GM19395 (cell line): ENCODE data around the gene CDH2.

ENCODE experiments used
- ATAC-seq: cut with Tn5 transposase; IDR thresholded peaks from one replicate; pipeline ENCODE4 v1.9.1; 2021; ENCODE audit warnings: mild to moderate bottlenecking, moderate library complexity; ENCODE audit not compliant: unreplicated experiment

CDH2 gene

DNA sequence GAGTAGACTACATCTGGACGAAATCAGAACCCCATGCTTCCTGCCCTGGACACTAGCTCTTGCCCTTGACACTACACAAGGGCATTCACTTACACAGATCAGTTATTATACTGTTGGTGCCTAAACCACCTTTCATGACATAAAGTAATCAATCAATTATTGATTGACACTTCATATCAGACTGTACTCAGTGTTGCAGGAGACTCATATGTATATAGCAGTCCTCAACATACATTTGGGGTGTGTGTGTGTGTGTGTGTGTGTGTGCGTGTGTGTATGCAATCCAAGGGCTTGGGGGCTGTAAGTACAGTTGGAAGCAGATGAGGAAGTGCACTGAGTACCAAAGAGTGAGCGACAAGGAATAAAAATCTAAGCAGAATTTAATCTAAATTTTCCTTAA lies 5.1 kb downstream of the CDH2 start:
- no peak for ATAC-seq

DNA sequence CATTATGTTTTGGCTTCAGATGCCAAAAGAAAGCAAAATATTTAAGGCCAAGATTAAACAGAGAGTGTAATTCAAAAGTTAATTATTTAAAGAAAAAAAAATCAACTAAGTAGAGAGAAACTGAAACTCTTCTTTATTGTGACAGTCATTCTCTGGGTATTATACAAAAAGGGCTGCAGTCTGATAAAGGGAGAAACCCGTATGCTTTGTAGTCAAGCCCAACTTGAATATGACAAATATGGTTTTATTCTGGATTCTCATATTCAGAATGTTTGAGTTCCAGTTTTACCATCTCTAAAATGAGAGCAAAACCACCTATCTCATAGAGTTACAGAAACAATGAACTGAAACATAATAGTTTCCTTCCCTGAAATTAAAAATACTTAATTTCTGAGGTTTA lies 8.2 kb downstream of the CDH2 start:
- ATAC-seq = no peak

DNA sequence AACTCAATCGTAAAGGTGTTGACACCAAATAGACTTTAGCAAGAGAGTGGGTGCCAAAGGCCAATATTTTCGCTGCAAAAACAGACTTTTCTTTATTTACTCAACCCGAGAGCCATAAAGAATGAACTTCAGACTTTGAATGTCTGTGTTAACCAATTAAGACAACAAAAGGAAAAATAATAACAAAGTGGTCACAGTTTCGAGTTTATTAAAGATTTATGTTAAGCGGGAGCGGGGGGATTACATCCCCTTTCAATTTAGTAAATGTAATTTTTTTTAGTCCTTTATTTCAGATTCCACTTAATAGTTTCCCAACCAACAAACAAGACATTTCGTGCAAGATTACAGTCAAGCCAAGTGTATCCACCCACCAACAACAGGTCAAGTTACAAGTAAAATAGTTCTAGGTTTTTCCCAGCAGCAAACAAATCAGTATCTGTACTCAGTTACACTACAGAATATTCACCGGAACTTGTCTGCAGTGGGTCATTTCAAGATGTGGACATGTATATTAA lies 9.0 kb downstream of the CDH2 start:
- no peak for ATAC-seq

DNA sequence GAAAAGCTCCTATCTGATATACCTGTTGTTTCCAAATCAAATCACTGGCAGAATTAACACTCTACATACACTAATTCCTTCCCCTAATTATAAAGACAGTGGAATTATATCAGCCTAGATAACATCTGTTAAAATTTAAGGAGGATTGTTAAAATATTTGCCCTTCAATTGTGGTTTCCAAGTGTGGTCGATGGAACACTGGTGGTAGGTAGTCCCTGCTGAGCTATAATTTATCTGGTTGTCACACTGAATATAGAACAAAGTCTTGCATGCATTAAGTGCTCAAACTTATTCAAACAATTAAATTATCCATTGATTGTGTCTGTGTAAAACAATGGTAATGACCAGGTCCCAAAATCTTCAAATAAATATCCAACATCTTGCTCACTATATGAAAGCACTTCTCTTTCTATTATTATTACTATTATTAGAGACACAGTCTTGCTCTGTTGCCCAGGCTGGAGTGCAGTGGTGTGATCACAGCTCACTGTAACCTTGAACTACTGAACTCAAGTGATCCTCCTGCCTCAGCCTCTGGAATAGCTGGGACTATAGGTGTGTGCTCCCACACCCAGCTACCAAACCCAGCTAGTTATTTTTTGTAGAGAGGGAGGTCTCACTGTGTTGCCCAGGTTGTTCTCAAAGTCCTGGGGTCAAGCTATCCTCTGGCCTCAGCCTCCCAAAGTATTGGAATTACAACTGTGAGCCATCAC lies 12.0 kb downstream of the CDH2 start:
- no peak for ATAC-seq

DNA sequence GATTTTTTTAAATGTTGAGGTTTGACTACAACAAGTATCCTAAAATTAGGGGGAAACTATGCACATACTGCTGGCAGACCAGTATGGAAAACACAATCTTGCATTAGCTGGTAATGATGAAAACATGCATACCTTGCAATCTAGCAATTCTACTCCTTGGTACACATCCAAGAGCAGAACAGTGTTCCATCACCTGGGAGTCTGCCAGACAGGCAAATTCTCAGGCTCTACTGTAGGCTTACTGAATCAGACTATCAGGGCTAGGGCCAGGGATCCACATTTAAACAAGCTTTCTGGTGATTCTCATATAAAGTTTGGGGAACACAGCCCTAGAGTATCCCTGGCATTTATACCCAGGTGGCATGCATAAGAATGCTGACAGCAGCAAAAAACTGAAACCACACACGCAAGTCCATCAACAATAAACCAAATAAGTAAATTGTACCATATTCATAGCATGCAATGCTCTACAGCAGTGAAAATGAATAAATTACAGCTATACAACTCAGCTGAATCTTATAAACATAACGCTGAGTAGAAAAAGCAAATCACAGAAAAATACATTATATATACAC lies 13.6 kb downstream of the CDH2 start:
- no peak for ATAC-seq

DNA sequence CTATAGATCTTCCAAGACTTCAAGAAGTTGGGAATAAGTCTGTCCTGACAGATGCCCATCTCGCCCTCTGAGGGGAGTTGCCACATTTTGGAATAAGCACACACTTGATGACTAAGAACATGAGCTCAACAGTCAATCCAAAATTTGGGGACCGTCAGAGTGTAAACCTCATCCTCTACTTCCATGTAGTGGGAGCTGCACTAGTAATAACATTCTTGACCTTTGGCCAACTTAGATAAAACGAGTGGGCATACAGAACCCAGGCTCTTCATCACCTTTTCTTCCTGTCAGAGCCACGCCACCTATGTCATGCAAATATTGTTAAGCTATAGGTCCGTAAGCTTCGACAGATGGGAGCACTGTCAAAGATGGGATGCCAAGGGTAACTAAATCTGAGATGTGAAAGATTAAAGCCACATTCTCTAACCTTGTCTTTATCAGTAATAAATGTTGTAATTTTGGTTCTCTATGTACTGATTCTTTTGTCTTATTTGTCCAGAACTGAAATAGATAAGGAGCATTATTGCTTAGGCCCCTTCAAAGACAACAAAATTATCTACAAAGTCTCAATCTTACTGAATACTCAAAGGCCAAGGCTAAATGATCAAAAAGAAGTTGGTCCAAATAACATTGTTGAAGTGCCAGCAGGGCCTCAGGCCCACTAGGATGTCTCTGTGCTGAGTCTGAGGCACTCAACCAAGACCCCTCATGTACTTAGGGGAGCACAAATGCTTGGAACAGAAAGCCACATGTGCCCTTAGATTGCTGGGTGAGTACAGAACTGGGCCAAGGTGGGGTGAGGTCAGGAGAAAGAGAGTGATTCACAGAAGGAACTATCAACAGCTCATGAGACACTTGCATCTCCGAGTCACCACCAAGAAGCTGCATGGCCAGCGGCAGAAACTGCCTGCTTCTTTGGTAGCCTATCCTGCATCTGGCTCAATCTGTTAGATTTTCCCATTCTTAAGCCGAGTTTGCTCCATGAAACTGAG lies 15.0 kb downstream of the CDH2 start:
- no peak for ATAC-seq

DNA sequence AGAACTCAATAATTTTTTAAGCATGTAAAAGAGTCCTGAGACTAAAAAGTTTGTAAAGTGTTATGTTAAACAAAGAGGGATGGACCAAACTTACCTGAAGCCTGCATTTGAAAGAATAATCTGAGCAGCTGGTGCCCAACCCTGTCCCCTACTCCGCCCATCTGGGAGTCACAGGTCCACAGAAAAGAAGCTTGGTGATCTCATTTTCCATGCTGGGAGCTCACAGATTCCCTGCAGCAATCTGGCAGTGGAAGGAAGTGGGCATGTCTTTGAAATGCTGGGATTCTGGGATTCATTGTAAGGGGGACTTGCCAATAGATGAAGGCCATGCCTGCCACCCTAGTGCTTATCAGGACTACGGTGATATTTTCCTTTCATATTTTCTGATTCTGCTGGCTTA lies 17.9 kb downstream of the CDH2 start:
- ATAC-seq = no peak

DNA sequence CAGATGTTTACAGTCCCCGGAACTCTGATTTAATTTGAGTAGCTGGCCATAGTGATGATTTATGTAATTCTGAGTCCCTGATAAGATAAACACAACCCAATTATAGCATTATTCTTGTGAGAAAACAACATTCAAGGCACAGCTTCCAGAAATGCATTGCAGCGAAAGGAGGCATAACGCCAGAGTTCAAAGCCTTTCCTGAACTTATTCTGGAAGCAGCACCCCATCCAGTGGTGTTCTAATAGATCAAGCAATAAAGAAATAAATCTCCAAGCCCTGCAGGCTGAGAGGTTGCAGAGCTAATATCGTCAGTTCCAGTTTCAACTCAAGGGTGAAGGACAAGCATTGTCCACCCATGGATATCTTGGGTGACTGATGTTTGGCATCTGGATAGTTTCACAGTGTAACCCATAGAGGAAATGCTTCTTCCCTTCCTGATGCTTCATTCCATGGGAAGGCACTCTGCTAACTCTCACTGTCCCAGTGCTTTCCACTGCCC lies 18.8 kb downstream of the CDH2 start:
- no peak for ATAC-seq

DNA sequence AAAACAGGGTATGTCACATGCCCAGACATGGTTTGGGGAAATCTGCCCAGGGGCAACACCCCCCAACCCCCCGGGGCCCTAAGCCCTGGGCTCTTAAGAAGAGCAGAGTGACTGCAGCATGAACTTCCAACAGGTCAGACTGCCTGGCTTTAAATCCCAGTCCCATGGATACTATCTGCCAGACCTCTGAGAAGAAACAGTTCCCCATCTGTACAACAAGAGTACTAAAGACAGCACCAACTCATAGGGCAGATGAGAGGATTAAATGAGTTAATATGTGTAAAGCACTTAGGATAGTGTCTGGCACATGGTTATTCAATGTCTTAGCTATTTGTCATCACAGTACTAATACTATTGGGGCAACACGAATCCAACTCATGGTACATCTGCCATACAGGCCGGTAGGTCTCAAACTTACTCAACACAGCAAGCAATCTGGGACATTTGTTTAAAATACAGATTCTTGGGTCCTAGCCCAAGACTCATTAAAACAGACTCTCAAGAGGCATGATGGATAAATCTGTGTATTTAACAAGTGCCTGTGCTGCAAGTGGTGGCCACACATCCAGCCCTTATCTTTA lies 23.4 kb downstream of the CDH2 start:
- no peak for ATAC-seq

DNA sequence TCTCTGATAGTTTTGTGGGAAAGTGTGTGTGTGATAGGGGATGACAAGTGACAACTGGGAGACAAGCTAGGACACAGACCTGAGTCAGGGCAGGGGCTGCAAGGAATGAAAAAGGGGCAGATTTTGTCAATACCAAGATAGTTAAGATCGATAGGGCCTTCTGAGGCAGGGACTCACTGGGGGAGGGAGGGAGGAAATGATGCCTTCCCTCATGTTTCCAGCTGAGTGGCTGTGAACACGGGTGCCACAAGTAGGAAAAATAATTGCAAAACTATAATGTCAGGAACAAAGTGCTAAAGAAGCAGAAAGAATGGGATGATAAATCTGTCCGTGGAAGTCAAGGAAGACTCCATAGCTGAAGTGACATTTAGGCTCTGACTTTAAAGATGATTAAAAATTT lies 24.2 kb downstream of the CDH2 start:
- no peak for ATAC-seq

DNA sequence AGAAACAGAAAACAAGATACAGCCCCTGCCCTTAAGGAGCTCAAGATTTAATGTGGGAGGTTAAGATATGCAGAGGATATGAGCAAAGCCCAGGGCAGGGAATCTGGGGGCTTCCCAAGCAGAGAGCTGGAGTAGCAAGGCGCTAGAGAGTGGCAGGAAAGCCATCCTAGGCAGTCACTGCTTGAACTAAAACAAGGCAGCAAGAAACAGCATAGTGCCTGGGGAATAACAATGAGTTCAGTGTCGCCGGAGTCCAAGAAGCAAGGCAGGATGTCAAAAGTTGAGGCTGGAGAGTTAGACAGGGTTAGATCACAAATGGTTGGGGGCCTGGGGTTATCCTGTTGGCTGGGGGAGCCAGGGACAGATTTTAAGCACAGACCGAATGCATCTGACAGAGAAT lies 24.6 kb downstream of the CDH2 start:
- no peak for ATAC-seq

DNA sequence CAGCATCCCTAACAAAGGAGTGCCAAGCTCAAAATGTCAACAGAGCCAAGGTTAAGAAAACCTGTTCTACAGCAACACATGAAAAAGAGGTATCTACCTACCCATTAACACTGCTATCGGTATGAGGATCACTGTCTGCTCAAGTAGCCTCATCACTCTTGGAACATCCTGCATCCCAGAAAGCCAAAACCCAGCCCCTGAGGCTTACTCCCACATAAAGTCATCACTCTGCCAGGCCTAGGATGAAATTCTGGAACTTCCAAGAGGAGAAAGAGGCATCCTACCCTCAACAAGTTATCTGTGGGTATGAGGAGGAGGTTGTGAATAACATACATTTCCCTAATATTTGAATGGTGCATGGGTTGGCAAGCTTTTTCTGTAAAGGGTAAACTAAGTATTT lies 25.5 kb downstream of the CDH2 start:
- no peak for ATAC-seq

DNA sequence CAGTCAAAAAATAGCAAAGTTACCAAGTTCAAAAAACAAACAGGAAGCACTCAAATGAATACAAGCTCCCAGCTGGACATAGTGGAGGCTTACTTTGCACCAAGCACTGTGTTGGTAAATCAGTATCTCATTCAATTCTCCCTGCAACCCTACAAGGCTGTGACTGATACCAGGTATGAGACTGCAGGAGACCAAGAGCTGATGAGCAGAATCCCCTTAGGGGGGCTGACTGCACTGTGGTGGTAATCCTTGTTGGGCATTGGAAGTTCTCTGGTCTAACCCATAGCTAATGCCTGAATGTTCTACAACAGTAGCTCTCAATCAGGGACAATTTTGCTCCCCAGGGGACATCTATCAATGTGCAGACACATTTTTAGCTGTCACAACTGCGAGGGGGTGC lies 26.0 kb downstream of the CDH2 start:
- no peak for ATAC-seq

DNA sequence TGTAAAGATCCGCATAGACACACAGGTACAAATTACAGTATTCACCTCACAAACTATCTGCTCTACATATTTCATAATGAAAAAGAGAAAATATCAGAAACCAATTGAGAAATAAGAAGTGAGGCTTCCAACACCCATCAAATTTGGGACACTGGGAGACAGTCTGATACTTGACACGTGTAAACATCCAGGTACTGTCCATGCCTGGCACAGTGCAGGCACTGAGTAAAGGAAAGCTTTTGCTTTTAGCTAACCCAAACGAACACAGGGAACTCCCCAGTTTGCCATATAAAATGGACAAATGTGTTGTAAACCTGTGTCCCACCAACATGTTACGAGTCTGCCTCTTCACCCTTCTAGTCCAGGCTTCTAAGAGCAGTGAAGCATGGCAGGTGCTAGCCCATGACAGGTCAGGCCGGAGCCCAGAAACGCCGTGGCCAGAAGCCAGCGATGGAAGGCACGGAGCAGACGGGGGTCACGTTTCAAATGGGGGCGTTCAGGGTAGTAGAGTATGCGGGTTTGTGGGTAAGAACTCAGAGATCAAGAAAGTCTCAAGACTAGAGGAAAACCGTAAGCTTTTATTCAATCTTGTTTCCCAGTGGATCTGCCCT lies 27.0 kb downstream of the CDH2 start:
- ATAC-seq = no peak

DNA sequence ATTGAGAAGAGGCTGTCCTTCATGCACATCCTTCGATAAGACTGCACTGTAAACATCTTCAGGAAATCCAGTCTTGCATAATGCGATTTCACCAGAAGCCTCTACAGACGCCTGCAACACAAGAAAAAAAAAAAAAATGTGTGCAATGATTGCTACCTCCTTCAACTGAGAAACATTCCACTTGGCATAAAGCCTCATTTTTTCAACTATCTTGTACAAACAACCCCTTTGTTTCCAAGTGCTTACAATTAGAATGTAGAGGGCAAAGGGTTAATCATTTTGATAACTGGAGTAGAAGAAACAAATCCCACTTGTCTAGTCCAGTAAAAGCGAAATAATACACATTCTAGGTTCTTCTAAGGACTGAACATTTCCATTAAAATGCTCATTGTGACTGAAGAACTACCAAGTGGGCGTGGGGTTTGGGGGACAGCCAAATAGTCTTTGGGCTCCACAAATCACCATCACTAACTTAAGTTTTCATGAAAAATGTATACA lies 29.2 kb downstream of the CDH2 start:
- ATAC-seq = no peak

DNA sequence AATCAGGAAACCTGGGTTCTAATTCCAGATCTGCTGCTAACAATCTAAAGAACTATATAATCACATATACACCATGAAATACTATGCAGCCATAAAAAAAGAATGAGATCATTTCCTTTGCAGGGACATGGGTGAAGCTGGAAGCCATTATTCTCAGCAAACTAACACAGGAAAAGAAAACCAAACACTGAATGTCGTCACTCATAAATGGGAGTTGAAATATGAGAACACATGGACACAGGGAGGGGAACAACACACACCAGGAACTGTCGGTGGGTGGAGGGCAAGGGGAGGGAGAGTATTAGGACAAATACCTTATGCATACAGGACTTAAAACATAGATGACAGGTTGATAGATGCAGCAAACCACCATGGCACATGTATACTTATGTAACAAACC lies 33.2 kb downstream of the CDH2 start:
- ATAC-seq = no peak

DNA sequence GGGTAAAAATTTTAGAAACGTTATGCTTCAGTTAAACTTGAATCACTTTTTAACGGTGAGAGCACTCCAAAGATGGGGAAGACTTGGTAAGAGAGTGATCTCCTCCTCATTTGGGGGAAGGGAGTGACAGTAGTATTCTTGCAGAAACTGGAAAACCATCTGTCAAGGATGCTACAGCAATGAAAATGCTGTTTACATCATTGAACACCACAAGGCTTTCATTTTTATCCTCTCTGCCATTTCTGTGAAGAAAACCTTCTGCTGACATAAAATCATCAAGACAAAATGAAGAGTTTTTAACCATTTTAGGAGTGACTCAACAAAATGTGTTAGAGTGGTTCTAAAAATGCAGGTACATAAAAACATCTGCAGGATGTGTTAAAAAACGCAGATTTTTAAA lies 38.1 kb downstream of the CDH2 start:
- no peak for ATAC-seq

DNA sequence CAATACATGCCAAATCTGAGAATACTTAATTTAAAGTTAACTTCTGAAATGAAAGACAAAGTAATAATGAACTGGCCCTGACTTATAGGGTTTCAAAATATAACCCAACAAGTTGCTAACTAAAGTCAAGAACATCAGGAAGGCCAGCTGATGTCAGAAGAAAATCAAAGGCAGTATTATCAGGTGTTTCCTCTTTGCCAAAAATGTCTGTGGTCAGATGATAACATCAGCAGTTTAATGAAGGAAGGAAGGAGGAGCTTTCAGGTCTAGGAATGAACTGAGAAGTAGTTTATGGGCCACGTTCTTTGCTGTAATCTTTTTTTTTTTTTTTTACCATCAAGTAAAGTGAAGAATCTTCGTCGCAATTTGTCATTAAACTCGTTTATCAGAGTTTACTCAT lies 40.9 kb downstream of the CDH2 start:
- no peak for ATAC-seq

DNA sequence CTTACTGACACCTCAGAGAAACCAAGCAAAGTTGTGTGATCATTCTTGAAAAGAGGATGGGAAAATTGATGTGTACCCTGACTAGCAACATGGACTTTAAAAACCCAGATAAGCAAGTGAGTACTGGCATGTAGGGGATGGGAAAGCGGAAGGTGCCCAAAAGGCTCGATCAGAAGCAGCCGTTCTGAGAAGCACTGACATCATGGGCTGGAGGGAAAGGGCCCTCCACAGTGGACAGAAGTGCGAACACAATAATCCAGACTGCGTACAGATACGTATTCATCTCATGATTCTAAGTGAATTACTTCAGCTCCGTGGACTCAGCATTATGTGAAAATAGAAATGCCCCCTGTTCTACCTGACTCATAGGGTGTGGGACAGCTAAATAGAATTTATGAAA lies 42.2 kb downstream of the CDH2 start:
- no peak for ATAC-seq

DNA sequence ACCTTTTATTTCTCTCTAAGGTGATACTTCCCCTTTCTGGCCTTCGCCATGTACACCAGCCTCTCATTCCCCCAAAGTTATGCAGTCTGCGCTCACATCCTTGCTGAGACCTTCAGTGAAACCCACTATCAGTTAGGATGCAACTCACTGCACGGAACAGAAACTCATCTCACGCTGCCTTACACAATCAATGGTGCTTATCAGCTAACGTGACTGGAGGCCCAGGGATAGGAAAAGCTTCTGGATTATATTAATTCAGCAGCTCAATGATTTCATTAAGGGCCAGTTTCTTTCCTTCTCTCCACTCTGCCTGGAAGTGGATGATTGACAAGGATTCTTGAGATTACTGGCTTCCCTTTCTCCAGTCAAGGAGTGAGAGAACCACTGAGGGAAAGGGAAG lies 44.8 kb downstream of the CDH2 start:
- no peak for ATAC-seq

DNA sequence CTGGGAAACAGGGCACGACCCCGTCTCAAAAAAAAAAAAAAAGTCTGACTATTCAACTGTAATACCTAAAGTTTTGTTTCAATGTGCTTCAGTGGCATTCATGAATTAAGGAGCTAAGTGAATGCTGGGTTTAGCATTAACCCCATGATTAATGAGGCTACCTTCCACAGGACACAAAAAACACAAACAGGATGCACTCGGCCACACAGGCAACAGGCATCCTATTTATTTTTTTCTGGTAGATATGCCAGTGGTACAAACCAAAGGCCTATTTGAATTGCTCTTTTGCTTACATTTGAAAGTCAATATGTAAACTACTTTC lies 48.3 kb downstream of the CDH2 start:
- ATAC-seq = no peak
